GM20431 (cell line): ENCODE data around the gene DEPP1.

ENCODE experiments used
- in situ Hi-C: fragments of 300-500 bp; cut with MseI, MboI; formaldehyde crosslinking; loops from one replicate; pipeline ENCODE4 v1.15.0; 2020; ENCODE audit warnings: low sequenced_read_pairs; ENCODE audit not compliant: unreplicated experiment

DEPP1 gene

DNA sequence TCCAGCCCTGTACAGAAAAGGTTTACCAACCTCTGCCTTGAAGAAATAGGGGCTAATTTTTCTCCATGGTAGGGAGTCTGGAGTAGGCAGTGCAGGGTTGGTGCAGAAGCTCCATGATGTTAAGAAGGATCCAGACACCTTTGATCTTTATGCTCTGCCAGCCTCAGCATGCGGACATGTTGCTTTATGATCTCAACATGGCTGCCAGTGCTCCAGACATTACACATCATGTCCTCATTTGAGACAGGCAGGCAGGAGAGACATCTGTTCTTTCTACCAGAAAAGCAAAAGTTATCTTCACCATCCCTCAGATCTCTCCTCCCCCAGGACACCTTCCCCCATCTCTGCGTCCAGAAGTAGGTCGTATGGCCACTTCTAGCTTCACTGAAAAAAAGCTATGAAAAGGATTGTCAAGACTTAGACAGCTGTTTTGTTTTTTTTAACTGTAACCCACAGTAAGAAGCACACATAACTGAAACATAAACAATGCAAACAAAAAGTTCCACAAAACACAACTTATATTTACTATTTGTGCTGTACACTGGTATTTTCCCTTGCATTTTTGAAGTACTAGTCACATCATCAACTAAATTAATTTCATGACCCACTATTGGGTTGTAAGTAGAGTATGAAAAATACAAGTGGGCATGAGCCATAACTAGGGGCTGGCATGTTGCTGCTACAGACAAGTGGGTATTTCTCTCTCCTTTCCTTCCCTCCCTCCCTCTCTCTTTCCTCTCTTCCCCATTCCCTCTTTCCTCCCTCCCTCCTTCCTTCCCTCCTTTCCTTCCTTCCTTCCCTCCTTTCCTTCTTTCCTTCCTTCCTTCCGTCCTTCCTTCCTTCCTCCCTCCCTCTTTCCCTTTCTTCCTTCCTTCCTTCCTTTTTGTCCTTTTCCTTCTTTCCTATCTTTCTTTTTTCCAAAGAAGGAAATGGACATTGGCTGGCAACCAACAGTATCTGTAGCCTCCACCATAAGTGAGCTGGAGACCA is 21.6 kb downstream of the DEPP1 start:
- in situ Hi-C loops, result no loop called here

DNA sequence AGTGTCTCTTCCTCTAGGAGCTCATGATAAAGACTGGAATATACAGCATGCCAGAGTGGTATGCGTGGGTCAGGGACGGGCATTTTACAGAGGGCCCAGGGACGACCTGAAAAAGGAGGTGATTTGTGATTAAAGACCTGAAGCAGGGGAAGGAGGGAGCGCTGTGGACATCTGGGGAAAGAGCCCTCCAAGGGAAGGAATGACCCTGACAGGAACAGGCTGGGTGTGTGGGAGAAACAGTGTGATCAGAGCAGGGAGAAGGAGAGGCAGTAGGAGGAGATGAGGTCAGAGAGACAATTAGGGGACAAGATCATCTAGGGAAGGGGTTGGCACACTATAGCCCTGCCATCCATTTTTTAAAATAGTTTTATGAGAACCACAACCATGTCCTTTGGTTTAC is 22.4 kb downstream of the DEPP1 start:
- in situ Hi-C loops, result no loop called here

DNA sequence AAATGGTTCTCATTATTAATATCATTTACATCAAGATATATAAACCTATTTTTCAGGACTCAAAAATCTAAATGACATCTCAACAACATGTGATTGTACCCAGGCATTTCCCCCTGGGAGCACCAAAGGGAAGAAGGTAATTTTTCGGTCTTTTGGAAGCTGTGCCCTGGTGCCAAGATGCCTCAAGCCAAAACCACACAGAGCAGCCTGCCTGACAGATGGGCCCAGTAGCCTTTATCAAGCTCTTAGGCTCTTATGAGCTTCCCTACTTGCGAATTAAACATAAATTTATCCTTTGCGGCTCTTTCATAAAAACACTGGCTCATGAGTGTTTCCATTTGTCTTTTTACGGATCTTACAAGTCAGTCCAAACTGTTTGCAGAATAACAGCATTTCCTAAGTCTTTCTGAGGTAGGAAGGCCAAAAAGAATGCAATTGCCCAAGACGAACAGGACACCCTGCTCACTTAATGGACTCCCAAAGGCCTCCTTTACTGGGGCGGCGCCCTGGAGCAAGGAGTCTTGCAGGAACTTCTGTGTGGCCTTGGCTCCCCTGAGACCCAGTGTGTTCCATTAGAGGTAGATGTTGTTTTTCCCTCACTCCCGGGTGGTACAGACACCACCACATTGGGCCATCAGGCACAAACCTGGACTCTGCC is 23.1 kb downstream of the DEPP1 start:
- in situ Hi-C loops, result no loop called here

DNA sequence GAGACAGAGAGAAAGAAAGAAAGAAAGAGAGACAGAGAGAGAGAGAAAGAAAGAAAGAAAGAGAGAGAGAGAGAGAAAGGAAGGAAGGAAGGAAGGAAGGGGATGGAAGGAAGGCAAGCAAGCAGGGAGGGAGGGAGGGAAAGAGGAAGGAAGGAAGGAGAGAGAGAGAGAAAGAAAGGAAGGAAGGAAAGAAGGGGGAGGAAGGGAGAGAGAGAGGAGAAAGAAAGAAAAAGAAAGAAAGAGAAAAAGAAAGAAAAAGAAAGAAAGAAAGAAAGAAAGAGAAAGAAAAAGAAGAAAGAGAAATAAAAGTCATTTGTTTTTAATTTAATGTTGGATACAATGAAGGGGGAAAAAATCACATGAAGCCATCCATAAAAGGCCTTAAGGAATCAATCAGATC is 23.6 kb downstream of the DEPP1 start:
- in situ Hi-C loops, result no loop called here

DNA sequence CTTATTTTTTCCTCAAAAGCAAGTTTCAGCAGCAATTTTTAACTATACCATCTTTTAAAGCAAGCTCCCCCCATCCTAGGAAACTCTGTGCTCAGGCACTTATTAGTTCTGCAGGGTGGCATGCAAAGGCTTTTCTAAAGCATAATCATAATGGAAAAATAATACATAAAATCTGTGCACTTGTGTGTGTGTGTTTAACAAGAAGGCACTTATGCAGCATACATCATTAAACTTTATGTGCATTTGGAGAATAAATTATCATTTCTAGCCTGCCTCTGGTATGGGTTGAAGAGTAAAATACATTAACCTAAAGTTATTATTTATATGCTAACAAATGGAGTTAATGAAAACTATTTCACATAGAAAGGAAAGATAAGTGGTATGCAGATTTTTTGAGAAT is 24.6 kb downstream of the DEPP1 start:
- in situ Hi-C loops, result no loop called here

GRCh38 chr10:44952779-44953231 is 25.8 kb downstream of the DEPP1 start:
- in situ Hi-C loops, result no loop called here

GRCh38 chr10:44951576-44952226 is 26.9 kb downstream of the DEPP1 start:
- in situ Hi-C loops, result no loop called here

GRCh38 chr10:44950326-44951225 is 28.0 kb downstream of the DEPP1 start:
- in situ Hi-C loops, result no loop called here

- in situ Hi-C loops, result no loop called here
Measured at GRCh38 chr10:44949915-44950314, 28.7 kb downstream of the DEPP1 start.

GRCh38 chr10:44949127-44949802 is 29.3 kb downstream of the DEPP1 start:
- in situ Hi-C loops, result no loop called here

GRCh38 chr10:44948642-44949041 is 30.0 kb downstream of the DEPP1 start:
- in situ Hi-C loops, result no loop called here

DNA sequence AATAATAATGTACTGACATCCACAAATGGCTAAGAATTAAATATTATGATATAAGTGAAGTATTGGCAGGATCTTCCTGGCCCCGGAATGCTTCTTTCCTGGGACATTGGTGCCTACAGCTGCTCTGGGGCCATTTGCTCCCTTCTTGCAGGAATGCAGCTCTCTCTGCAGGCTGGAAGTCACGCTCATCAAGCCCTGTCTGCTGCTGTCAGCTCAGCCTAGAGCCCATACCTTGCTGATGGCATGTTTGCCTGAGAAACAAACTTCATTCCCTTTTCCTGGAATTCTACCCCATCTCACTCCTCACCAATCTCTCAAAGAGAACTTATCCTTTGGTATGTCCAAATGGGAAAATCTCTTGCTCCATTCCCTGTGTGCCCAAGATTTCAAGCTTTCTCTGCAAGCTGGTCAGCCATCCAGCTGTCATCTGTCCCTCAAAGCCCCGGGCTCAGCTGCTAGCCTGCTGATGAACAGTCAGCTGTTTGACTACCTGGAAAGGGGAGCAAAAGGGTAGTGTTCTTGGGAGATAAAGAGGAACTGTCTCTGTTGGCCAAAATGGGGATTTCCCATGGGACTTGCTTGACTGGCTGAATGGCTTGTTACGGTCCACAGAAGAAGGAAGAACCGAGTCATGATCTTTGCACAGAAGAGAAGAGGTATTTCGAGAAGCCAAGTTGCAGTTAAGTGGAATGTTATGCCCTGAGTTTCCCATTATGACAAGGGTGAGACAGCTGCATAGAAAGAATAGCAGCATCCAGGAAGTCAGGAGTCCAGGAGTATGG is 31.0 kb downstream of the DEPP1 start:
- in situ Hi-C loops, result no loop called here

DNA sequence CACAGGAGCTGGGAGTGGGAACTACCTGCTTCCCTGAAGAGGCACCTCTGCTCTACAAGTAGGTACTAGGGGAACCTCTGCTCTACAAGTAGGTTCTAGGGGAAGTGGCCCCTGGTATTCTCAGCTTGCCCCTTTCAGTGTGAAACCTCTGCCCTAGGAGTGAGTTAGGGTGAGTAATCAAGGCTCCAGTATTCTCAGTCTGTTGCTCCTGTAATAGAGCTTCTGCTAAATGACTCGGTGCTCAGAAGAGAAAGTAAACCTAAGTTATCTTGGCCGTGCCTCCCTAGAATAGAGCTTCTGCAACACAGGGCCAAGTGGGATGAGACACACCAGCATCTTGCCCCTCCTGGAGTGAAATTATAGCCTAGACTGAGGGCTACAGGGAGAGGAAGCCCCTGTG is 32.4 kb downstream of the DEPP1 start:
- in situ Hi-C loops, result no loop called here

- in situ Hi-C loops, result no loop called here
Measured at GRCh38 chr10:44944354-44944753, 34.3 kb downstream of the DEPP1 start.

DNA sequence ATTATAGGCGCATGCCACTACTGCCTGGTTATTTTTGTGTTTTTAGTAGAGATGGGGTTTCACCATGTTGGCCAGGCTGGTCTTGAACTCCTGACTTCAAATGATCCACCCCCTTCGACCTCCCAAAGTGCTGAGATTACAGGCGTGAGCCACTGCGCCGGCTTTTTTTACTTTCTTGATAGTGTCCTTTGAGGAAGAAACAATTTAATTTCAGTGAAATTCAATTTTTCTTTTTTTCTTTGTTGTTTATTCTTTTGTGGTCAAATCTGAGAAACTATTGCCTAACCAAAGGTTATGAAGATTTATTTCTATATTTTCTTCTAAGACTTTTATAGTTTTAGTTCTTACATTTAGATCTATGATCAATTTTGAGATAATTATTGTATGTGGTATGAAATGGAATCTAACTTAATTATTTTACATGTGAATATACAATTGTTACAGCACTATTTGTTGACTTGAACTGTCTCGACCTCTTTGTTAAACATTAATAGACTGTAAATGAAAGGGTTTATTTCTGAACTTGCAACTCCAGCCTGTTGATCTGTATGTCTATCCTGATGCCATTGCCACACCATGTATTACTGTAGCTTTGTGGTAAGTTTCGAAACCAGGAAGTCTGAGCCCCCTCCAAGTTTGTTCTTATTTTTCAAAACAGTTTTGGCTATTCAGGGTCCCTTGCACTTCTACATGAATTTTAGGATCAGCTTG is 38.8 kb downstream of the DEPP1 start:
- in situ Hi-C loops, result no loop called here

DNA sequence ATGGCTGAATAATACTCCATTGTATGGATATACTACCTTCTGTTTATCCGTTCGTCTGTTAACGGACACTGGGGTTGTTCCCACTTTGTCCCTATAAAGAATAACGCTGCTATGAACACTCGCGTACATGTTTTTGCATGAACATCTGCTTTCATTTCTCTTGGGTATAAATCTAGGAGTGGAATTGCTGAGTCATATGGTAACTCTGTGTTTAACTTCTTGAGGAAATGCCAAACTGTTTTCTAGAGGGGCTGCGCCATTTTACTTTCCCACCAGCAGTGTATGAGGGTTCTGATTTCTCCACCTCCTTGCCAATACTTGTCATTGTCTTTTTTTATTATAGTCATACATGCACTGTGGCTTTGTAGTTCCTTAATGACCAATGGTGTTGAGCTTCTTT is 39.7 kb downstream of the DEPP1 start:
- in situ Hi-C loops, result no loop called here

GRCh38 chr10:44937196-44938005 is 41.2 kb downstream of the DEPP1 start:
- in situ Hi-C loops, result no loop called here
